ENCODE results near the gene KCNQ2.
A peak's percentile ranks its signal among the peaks of the same experiment; 100 is the strongest.

Gene KCNQ2

GRCh38 chr20:63434599-63435378 lies 37.7 kb downstream of the KCNQ2 start:
- peak; percentile 64 for DNase-seq (ENCODE audit: low read depth)

- no peak for DNase-seq (ENCODE audit: low read depth)
These were observed 38.5 kb downstream of the KCNQ2 start for GRCh38 chr20:63433756-63434531.

DNA sequence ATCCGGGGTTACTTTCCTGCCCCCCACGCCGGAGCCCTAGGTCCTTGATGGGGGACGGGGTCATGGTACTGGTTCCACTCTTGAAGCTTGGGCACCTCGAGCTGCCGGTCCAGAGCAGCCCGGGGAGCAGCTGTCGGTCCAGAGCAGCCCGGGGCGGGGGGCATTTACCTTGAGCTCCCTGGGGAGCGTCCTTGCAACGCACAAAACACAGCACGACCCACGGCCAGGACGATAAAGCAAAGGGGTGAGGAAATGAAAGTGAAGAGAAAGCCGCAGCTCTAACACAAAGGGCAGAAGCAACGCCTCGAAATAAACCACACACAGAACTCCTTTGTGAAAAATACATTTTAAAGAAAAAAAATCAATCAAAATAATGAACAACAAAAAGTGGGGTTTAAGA lies 39.1 kb downstream of the KCNQ2 start:
- no peak for DNase-seq (ENCODE audit: low read depth)

GRCh38 chr20:63432577-63433325 lies 39.7 kb downstream of the KCNQ2 start:
- DNase-seq (ENCODE audit: low read depth): no peak

GRCh38 chr20:63431944-63432343 lies 40.5 kb downstream of the KCNQ2 start:
- DNase-seq (ENCODE audit: low read depth): no peak

GRCh38 chr20:63430891-63431290 lies 41.6 kb downstream of the KCNQ2 start:
- DNase-seq (ENCODE audit: low read depth): no peak

DNA sequence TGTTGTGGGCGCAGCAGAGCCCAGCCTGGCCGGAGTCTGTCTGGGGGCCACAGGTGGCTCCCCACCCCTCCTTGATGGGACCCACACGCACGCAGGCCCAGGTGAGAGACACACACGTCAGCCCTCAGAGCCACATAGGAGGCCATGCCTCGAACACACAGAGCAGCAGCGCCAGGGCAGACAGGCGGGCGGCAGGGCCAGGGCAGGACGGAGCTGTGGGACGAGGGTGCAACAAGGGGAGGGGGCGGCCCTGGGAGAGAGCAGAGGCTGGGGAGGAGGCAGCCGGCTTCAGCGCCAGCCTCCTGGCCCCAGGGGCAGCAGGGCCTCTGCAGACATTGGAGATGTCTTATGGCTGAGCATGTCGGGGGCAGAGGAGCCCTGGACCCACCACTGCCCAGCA lies 42.5 kb downstream of the KCNQ2 start:
- no peak for DNase-seq (ENCODE audit: low read depth)

DNA sequence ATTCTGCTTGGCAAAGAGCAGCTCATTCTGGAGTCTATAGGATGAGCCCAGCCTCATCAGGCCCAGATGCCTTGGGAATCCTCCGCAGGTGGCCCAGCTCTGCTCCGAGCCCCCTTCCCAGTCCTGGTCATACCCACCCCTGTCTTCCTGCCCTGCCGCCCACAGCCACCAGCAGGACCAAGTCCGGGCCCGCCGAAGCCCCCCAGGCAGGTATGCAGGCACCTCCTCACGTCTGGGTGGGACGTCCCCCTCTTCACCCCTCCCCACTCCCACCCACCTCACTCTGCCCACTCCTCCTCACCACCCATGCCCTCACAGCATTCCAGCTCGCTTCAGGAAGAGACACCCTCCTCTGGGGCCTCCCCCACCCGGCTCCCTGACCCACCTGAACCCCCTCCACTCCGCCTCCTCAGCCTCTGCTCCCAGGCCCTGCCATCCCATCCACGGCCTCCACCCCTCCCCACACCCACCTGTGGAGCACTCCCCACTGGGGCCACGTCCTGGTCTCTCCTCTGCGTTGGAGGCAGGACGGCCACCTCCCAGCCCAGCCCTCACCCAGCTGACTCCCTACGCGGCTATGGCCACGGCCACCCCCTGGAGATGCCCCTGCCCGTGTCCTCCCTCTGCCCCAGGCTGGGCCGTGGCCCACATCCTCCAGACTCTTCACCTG lies 43.4 kb downstream of the KCNQ2 start:
- no peak for DNase-seq (ENCODE audit: low read depth)

- no peak for DNase-seq (ENCODE audit: low read depth)
These were observed 44.6 kb downstream of the KCNQ2 start for GRCh38 chr20:63427724-63428330.

DNA sequence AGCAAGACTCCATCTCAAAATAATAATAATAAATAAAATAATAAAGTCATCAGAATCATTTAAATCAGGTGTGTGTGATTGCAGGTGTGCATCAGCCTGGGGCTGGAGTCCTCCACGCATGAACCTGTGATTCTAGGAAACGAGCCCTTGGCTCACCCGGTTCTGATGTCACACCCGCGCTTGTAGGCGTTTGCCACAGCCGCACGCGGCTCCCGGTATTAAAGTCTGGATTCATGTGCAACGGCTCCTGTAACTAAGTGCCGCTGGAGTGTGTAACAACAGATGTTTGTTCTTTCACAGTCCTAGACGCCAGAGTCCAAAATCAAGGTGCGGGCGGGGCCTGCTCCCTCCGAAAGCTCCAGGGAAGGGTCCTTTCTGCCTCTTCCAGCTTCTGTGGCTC lies 45.2 kb downstream of the KCNQ2 start:
- DNase-seq (ENCODE audit: low read depth): no peak

DNA sequence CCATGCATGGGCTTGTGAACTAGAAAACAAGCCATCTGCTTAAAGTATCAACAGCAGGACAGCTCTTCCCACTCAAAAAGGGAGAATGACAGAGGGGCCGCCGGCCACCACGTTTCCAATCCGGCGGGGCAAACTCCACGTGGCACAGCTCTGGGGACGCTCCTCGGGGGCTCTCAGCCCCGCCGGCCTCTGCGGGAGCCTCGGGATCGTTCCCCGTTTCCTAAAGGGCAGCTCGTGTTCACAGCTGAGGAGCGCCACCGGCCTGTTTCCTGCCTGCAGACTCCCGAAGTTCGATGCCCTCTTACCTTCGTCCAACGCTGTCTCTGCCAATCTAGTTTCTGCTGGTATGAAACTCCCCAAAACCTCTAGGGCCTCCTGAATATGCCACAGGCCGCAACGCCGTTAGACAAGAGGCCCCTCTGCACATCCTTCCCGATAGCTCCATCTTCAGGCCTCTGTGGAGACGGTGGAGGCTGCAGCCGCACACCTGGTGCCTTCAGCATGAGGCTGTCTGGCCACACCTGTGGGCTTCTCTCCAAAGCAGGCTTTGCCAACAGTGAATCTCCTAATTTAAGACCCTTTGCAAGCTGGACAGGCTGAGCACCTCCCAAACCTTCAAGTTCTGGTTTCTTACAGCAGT lies 46.5 kb downstream of the KCNQ2 start:
- no peak for DNase-seq (ENCODE audit: low read depth)

DNA sequence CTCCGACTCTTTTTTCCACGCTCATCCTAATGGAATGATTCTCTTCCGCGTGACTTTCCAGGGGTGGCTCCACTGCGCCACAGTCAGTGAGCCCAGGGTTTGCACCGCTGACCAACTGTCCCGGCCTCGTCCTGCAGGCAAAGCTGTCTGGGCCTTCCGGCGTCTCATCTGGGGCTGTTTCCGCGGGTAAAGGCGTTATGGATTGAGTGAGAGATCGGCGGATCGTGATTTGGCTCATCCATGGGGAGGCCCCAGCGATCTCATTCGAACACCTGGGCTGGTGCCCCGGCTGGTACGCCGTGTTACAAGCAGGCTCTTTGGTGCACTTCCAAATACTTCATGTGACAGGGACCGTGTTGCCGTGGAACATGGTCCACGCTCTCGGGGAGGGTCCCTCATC lies 47.8 kb downstream of the KCNQ2 start:
- no peak for DNase-seq (ENCODE audit: low read depth)

DNA sequence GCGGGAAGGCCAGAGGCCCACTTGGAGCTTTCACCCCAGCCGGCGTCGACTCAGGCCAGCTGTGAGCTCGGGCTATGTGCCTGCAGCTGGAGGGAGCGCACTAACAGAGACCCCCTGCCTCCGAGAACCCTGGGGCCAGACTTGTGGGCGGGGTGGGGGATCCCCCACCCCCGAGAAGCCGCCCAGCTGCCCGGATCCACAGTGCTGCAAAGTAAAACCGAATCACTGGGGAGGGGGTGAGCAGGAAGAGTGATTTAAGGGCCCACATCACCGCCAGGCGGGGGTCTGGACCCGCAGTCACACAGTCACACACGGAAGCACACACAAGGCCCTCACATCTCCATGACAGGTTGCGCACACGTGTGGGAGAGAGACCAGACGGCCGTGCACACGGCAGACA lies 48.7 kb downstream of the KCNQ2 start:
- no peak for DNase-seq (ENCODE audit: low read depth)

DNA sequence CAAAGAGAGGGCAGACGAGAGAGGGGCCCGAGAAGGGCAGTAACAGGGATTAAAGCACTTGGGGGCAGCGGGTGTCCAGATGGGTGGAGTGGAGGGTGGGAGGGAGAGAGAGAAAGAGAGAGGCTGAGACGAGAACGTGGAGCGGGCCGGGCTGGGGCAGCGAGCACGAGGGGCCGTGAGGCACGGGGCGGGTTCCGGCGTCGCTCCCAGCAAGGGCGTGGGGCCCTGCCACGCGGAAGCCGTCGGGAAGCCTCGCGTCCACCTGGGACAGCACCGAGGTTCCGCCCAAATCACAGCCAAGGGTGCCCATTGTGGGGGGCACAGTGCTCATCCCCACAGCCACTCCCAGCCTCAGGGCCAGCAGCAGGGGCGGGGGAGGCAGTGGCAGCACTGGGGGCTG lies 49.8 kb downstream of the KCNQ2 start:
- no peak for DNase-seq (ENCODE audit: low read depth)

DNA sequence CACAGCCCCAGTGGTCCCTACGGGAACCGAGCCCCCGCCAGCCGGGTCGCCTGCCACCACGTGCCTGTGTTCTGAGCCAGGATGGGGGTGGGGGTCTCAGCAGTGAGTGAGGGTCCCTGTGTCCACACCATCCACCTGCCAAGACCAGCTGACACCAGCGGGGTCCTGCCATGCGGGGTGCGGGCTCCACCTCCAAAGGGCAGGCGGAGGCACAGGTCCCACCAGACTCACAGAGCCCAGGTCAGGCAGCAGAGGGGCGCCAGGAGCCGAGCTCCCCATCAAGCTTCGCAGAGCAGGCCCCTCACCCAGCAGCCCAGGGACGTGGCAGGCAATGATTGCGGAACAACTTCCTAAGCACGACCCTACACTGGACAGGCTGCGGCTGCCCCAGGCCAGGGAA lies 50.5 kb downstream of the KCNQ2 start:
- no peak for DNase-seq (ENCODE audit: low read depth)

- no peak for DNase-seq (ENCODE audit: low read depth)
These were observed 51.3 kb downstream of the KCNQ2 start for GRCh38 chr20:63421094-63421692.

GRCh38 chr20:63420359-63421093 lies 51.9 kb downstream of the KCNQ2 start:
- no peak for DNase-seq (ENCODE audit: low read depth)

DNA sequence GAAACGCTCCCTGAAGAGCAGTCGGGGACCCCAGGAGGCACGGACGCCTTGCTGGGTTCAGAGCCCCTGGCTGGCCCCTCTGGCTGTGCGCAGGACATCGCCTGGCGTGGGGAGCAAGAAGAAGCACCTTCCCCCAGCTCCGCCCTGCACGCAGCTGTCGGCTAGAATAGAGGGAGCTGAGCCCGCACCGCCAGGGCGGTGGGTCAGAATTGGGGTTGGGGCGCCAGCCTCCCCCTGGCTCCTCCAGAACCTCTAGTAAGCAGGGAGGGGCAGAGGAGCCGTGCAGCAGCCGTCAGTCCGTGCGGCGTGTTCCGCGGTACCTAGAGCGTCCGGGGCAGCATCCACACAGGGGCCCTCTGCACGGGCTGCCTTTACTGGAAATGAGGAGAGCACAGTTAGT lies 53.2 kb downstream of the KCNQ2 start:
- no peak for DNase-seq (ENCODE audit: low read depth)

- DNase-seq (ENCODE audit: low read depth): no peak
These were observed 53.8 kb downstream of the KCNQ2 start for GRCh38 chr20:63418617-63419016.

GRCh38 chr20:63417738-63418120 lies 54.7 kb downstream of the KCNQ2 start:
- DNase-seq (ENCODE audit: low read depth): no peak
